Activated naive CD4-positive, alpha-beta T cell treated with anti-CD3 and anti-CD28 coated beads, Interleukin-2, amount 50 U/mL, for 24 hours (primary cell): ENCODE results near the gene SS18.

Experiments
- H3K27ac Mint-ChIP-seq: one replicate; pipeline ENCODE4 v1.8.0; 2021; ENCODE audit warnings: mild to moderate bottlenecking, mixed read lengths
- H3K27me3 Mint-ChIP-seq: one replicate; pipeline ENCODE4 v1.8.0; 2021; ENCODE audit warnings: mixed read lengths
- H3K36me3 Mint-ChIP-seq: one replicate; pipeline ENCODE4 v1.8.0; 2021; ENCODE audit warnings: mixed read lengths
- H3K4me1 Mint-ChIP-seq: one replicate; pipeline ENCODE4 v1.8.0; 2021; ENCODE audit warnings: mixed read lengths
- H3K4me3 Mint-ChIP-seq: one replicate; pipeline ENCODE4 v1.8.0; 2021; ENCODE audit warnings: mild to moderate bottlenecking, mixed read lengths
- H3K9me3 Mint-ChIP-seq: one replicate; pipeline ENCODE4 v1.8.0; 2021; ENCODE audit warnings: mixed read lengths

The SS18 gene

DNA sequence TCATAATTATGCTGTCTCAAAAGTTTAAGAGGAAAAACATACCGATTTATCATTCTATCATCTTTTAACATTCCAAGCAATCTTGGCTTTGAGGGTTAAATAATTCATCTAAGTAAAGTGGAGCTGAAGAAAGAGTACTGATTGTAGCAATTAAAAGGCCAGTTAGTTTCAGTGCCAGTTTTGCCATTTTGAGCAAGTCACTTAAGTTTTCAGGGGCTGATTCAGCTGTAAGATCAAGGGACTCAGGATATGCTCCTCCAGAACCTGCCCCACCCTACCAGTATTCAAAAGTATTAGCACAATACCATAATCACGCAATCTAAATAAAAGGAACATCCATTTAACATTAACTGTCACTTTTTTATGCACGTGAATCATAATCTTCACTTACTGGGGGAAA is 1.9 kb downstream of the SS18 start:
- Mint-ChIP-seq H3K4me3 (peak overlapping the region; percentile 95), H3K27ac (peak overlapping the region; percentile 46), H3K36me3 (peaks cover 17% of the 10 kb centered on the region)

DNA sequence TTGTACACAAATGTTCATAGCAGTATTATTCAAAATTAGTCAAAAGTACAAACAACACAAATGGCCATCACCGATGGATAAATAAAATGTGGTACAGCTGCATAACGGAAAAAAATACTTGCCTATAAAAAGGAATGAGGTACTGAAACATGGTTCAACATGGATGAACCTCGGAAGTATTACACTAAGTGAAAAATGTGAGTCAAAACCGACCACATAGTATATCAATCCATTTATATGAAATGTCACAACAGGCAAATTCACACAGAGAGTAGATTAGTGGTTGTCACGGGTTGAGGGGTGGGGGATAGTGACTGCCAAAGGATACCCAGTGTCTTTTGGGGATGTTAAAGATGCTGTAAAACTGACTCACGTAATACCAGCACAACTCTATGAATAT is 3.5 kb downstream of the SS18 start:
- Mint-ChIP-seq H3K27ac (peak overlapping the region; percentile 32), H3K36me3 (peaks cover 17% of the 10 kb centered on the region), H3K27me3 (no peaks in the 10 kb centered on the region), H3K4me3 (no peak overlapping the region), H3K9me3 (no peaks in the 10 kb centered on the region), H3K4me1 (peaks cover 64% of the 10 kb centered on the region)

More for the DNA sequence above, 1.9 kb downstream of the SS18 start:
- Mint-ChIP-seq H3K4me1 (peaks cover 60% of the 10 kb centered on the region), H3K27me3 (no peaks in the 10 kb centered on the region), H3K9me3 (no peaks in the 10 kb centered on the region)

DNA sequence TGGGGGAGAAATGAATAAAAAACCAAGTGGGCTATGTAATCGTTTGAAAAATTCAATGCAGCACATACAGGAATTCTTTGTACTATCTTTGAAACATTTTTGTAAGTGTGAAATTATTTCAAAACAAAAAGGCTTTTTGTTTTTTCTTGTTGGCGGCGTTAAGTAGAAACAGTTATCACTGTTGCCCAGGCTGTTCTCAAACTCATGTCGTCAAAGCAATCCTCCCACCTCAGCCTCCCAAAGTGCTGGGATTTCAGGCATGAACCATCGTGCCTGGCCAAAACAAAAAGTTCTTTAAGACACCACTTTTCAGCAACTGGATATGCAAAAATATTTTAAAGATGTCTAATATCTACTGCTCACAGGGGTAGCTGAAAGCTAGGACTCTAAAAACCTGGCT is 5.4 kb downstream of the SS18 start:
- Mint-ChIP-seq H3K4me1 (peaks cover 65% of the 10 kb centered on the region), H3K27ac (no peak overlapping the region), H3K36me3 (peaks cover 17% of the 10 kb centered on the region), H3K27me3 (no peaks in the 10 kb centered on the region), H3K9me3 (no peaks in the 10 kb centered on the region), H3K4me3 (no peak overlapping the region)

DNA sequence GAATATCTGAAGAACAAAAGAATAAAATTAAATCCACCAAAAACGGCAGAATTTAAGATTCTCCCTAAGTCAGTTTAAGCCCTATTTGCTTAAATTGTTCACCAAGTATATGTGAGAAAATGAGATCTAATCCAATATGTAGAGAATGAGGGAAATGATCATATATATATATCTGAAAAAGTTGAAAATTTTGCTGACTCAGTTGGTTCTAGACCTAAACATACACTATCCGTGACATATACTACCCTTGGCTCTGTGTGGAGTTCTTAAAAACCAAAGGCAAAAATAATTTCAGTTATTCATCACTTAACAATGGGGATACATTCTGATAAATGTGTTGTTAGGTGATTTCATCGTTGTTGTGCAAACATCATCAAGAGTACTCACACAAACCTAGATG is 7.3 kb downstream of the SS18 start:
- Mint-ChIP-seq H3K27me3 (no peaks in the 10 kb centered on the region), H3K4me3 (no peak overlapping the region), H3K36me3 (peaks cover 17% of the 10 kb centered on the region), H3K9me3 (no peaks in the 10 kb centered on the region), H3K27ac (no peak overlapping the region), H3K4me1 (peaks cover 56% of the 10 kb centered on the region)

DNA sequence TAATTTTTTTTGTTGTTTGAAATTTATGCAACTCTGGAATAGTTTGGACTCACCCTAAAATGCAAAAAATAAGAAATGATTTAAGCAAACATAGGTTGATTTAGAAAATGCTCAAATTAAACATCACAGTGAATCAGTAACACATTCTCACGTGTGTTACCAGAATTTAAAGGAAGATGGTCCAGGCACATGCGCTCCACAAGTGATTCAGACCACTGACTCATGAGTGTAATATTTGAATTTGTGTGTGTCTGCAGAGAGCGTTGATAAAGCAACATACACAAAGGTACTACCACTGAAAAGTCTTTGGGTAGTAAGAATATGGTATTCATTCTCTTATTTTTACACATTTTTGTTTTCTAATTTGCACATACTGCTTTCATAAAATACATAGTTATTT is 7.9 kb downstream of the SS18 start:
- H3K9me3 Mint-ChIP-seq: no peaks in the 10 kb centered on the region
- no peak overlapping the region for H3K27ac Mint-ChIP-seq
- H3K36me3 Mint-ChIP-seq: peaks cover 19% of the 10 kb centered on the region
- peaks cover 57% of the 10 kb centered on the region for H3K4me1 Mint-ChIP-seq
- H3K4me3 Mint-ChIP-seq: no peak overlapping the region
- no peaks in the 10 kb centered on the region for H3K27me3 Mint-ChIP-seq

DNA sequence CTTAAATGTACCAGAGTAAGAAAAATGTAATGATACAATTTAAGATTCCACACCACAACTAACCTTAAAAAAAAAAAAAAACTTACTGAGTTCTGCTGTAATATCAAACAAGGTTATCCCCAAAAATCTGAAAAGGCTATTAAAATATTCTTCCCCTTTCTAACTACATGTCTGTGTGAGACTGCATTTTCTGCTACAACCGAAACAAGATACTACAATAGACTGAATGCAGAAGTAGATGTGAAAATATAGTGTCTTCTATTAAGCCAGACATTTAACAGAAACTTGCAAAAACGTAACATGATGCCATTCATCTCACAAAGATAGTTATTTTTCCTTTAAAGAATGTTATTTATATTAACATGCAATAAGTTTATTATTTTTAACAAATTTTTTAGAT is 16.2 kb downstream of the SS18 start:
- Mint-ChIP-seq H3K27ac (no peak overlapping the region), H3K4me1 (peaks cover 57% of the 10 kb centered on the region), H3K9me3 (no peaks in the 10 kb centered on the region), H3K27me3 (no peaks in the 10 kb centered on the region), H3K36me3 (peaks cover 40% of the 10 kb centered on the region), H3K4me3 (no peak overlapping the region)

DNA sequence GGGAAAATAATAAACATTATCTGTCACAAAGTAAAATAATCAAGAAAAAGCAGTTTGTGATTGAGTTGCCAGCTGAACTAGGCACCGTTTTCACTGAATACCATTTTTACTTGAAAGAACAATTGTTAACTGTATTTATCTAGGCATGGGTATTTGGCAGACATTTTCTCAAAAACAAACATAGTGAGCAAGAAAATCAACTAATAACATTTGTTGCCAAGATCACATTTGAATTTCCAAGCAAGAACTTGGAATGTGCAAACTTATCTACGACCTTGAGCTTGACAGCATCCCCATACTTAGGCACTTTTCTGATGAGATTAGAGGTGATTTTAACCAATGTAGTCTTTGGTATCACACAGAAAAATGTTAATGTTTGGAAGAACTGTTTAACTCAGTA is 16.7 kb downstream of the SS18 start:
- Mint-ChIP-seq H3K4me3 (no peak overlapping the region), H3K27ac (no peak overlapping the region), H3K9me3 (no peaks in the 10 kb centered on the region), H3K36me3 (peaks cover 40% of the 10 kb centered on the region), H3K4me1 (peaks cover 53% of the 10 kb centered on the region), H3K27me3 (no peaks in the 10 kb centered on the region)

DNA sequence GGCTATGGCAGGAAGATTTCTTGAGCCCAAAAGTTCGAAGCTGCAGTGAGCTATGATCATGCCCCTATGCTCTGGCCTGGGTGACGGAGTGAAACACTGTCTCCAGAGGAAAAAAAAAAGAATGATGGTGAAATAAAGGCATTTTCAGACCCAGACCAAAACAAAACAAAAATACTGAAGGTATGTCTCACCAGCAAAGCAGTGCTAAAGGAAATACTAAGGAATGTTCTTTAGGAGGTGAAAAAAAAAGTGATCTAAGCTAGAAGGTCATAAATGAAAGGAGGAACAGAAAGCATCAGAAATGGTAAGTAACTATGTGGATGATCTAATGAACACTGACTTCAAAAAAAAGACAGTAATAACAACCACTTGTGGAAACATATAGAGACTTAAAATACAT is 18.7 kb downstream of the SS18 start:
- H3K4me3 Mint-ChIP-seq: no peak overlapping the region
- H3K9me3 Mint-ChIP-seq: no peaks in the 10 kb centered on the region
- peaks cover 41% of the 10 kb centered on the region for H3K36me3 Mint-ChIP-seq
- H3K27ac Mint-ChIP-seq: no peak overlapping the region
- no peaks in the 10 kb centered on the region for H3K27me3 Mint-ChIP-seq
- H3K4me1 Mint-ChIP-seq: peaks cover 48% of the 10 kb centered on the region

DNA sequence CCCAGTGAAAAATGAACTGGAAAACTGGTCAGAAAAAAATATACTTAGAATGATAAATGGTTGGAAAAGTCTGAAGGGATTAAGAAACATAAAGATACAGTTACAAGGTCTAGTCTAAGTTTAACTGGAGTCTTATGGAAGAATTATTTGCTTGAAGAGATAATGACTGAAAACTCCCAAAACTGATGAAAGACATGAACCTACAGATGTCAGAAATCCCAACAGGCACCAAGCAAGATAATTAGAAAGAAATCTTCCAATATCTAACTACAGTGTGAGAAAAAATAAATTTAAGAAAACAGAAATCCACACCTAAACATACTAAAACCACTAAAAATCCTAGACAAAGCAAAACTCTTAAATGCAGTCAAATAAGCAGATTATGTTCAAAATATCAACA is 19.4 kb downstream of the SS18 start:
- H3K9me3 Mint-ChIP-seq: no peaks in the 10 kb centered on the region
- H3K4me1 Mint-ChIP-seq: peaks cover 53% of the 10 kb centered on the region
- no peaks in the 10 kb centered on the region for H3K27me3 Mint-ChIP-seq
- no peak overlapping the region for H3K4me3 Mint-ChIP-seq
- peaks cover 43% of the 10 kb centered on the region for H3K36me3 Mint-ChIP-seq
- no peak overlapping the region for H3K27ac Mint-ChIP-seq

DNA sequence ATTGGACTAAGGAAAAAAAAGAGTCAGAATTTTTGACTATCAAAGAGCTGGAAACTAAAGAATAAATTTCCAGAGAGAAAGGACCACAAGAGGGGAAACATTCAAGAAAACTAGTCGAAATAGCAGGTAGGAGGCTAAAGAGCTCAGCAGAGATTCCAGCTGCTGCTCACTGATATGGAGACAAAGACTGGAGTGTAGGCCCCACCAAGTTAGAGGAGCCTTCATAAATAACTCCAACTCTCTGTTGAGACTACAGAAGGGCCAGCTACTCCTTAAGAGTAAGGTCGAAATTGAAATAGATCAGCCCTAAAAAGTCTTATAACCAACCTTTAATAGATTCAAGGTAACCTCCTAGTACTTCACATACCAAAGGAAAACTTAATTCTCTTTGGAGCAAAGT is 31.1 kb downstream of the SS18 start:
- Mint-ChIP-seq H3K27ac (no peak overlapping the region), H3K36me3 (peaks cover 23% of the 10 kb centered on the region)

DNA sequence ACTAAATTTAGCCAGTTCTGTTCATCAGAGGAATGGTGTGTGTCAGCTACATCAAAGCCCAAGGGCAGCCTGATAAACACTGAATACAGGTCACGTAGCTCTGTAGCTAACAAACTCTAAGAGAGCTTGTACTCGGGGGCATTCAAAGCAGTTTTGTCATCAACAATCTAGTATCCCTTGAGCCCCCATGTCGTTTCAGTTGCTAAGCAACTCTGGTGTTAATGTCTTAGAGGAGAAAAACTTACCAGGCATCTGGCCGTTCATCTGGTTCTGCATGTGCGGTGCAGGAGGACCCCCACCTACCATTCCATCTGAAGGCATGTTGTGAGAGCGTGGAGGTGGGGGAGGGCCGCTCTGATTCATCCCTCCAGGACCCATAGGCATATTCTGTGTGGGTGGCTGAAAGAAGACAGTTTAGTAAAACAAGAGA is 33.1 kb downstream of the SS18 start:
- peaks cover 20% of the 10 kb centered on the region for H3K36me3 Mint-ChIP-seq
- H3K9me3 Mint-ChIP-seq: no peaks in the 10 kb centered on the region
- peak overlapping the region; percentile 74 for H3K27ac Mint-ChIP-seq
- peaks cover 42% of the 10 kb centered on the region for H3K4me1 Mint-ChIP-seq
- no peaks in the 10 kb centered on the region for H3K27me3 Mint-ChIP-seq
- H3K4me3 Mint-ChIP-seq: no peak overlapping the region

More for the DNA sequence above, 31.1 kb downstream of the SS18 start:
- H3K4me1 Mint-ChIP-seq: peaks cover 42% of the 10 kb centered on the region
- H3K4me3 Mint-ChIP-seq: no peak overlapping the region
- H3K27me3 Mint-ChIP-seq: no peaks in the 10 kb centered on the region
- no peaks in the 10 kb centered on the region for H3K9me3 Mint-ChIP-seq

DNA sequence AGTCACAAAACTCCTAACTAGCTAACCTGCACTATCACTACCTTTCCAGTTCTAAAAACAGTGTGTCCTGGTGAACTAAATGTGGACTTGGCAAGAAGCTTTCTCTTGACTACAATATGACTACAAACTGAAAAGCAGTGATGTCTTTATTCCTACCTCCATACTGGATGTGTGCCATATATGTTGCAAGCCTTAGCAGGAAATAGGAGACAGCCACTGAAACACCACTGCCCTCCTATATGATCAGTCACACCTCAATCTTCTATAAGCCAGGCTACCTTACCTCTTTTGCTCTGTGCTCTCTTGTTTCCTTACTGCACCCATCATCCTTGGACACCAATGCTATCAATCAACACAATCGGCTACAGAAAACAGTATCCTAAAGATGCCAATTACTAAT is 34.1 kb downstream of the SS18 start:
- Mint-ChIP-seq H3K36me3 (peaks cover 18% of the 10 kb centered on the region), H3K27ac (no peak overlapping the region), H3K9me3 (no peaks in the 10 kb centered on the region), H3K27me3 (no peaks in the 10 kb centered on the region), H3K4me1 (peaks cover 37% of the 10 kb centered on the region), H3K4me3 (no peak overlapping the region)

DNA sequence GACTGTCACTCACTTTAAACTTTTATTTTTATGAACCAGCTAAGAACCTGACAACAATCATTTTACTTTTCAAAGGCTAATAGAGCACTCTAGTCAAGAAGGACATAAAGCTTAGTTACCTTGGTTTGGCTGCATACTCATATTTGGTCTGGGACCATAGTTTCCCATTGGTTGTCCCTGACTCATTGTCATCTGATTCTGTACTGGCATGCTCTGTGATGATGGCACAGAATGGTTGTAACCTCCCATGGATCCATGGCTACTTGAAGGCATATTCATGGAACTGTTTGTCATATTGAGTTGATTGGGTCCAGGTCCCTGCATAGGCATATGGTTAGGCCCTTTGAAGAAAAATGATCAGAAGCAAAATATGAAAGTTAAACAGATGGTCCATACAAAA is 37.9 kb downstream of the SS18 start:
- Mint-ChIP-seq H3K4me1 (peaks cover 18% of the 10 kb centered on the region), H3K27ac (no peak overlapping the region), H3K9me3 (no peaks in the 10 kb centered on the region), H3K4me3 (no peak overlapping the region), H3K27me3 (no peaks in the 10 kb centered on the region), H3K36me3 (peaks cover 12% of the 10 kb centered on the region)

DNA sequence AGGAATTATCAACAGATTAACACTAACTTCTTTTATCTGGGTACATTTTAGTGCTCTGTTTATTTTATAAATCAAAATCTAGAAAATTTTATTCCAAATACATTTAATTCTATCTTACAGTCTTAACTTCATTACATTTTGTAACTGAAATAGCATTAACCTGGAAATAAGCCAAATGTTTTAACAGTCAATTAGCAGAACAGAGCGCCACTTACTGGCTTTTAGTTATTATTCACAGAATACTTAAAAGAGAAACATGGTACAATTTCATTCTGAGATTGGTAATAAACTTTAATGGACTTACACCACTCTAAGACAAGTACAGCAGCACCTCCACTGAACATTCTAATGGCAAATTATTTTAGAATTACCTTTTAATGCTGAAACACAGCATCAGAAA is 38.6 kb downstream of the SS18 start:
- H3K27me3 Mint-ChIP-seq: no peaks in the 10 kb centered on the region
- no peaks in the 10 kb centered on the region for H3K9me3 Mint-ChIP-seq
- no peak overlapping the region for H3K4me3 Mint-ChIP-seq
- peaks cover 11% of the 10 kb centered on the region for H3K36me3 Mint-ChIP-seq
- H3K27ac Mint-ChIP-seq: no peak overlapping the region
- peaks cover 16% of the 10 kb centered on the region for H3K4me1 Mint-ChIP-seq

DNA sequence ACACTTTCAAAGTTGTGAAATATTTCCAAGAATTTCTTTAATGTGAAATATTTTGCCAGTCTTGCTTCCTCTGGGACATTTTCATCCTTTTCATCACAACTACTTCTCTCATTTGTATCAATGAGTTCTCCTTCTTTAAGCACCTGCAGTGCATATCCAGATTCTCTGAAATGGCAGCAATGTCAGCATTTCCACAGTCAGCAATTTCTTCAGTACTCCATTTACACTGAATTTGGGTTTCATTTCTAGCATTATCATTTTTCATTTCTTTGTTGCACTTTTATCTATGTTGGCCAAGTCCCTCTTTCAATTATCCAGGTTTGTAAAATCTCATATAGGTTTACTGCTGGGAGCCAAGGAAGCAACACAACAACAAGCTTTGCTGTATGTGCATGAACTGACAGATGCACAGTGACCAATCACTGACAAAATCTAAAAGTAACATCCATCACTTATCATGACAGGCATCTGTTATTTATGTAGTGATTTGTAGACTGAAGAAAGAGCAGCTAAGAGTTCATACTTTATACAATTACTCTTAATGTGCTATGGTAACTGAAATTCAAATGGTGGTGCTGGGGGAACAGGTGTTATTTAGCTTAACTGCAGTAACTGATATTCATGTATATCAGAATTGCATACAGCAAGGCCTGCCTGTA is 43.9 kb downstream of the SS18 start:
- H3K9me3 Mint-ChIP-seq: peaks cover 8% of the 10 kb centered on the region
- peaks cover 24% of the 10 kb centered on the region for H3K36me3 Mint-ChIP-seq
- peaks cover 38% of the 10 kb centered on the region for H3K4me1 Mint-ChIP-seq
- no peak overlapping the region for H3K27ac Mint-ChIP-seq
- no peaks in the 10 kb centered on the region for H3K27me3 Mint-ChIP-seq
- H3K4me3 Mint-ChIP-seq: no peak overlapping the region

DNA sequence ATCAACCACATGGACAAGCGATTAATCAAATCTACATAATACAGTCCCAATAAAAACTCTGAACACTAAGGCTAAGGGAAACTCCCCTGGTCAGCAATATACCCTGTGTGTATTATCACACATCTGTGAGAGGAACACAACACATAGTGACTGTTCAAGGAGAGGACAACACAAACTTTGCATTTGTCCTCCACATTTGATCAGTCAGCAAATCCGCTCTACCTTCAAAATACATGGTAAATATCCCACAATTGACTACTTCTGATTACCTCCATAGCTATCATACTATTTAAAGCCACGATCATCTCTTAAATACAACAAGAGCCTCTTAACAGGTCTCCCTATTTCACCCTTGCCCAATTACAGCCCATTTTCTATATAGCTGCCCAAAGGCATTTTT is 45.6 kb downstream of the SS18 start:
- peaks cover 8% of the 10 kb centered on the region for H3K9me3 Mint-ChIP-seq
- peaks cover 25% of the 10 kb centered on the region for H3K36me3 Mint-ChIP-seq
- H3K4me3 Mint-ChIP-seq: no peak overlapping the region
- no peak overlapping the region for H3K27ac Mint-ChIP-seq
- H3K27me3 Mint-ChIP-seq: no peaks in the 10 kb centered on the region
- peaks cover 45% of the 10 kb centered on the region for H3K4me1 Mint-ChIP-seq

DNA sequence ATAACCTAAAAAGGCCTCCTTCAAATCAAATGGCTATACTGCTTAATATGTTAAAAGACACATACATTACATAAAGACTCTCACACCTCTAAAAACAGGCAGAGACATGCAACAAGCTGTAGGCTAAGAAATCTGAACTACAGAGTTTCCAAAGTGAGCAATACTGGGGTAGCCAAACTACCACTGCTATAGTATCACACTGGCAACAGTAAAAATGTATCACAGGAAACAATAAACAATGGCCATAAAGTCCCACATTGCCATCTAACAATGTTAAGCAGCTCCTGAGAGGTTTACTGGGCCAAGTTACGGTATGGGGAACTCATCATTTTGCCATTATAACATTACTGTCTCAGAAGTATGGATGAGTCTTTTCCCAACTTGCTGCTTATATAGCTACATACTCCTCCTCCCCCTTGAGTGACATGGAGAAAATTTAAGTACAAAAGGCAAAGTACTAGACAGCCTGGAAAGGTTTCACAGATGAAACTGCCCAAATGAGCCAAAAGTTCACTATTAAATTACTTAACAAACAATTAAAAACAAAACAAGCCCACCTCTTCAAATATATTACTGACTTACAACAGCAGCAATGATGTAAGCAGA is 50.3 kb downstream of the SS18 start:
- Mint-ChIP-seq H3K36me3 (peaks cover 24% of the 10 kb centered on the region), H3K4me1 (peaks cover 34% of the 10 kb centered on the region), H3K4me3 (no peak overlapping the region), H3K27ac (no peak overlapping the region), H3K9me3 (peaks cover 4% of the 10 kb centered on the region), H3K27me3 (no peaks in the 10 kb centered on the region)
